Activated CD4-positive, CD25-positive, alpha-beta regulatory T cell treated with anti-CD3 and anti-CD28 coated beads, Interleukin-2, amount 50 U/mL, for 16 hours (primary cell): Measurements from ENCODE around the gene SLC27A6.
"Not testable (repeated sequence)": the region's sequence is repeated elsewhere in the genome, so short reads cannot be mapped to it uniquely, and the experiment has no call there.

ENCODE experiments used
- DNase-seq: peaks from one replicate; pipeline ENCODE4 v3.0.0-alpha.2; 2020; ENCODE audit warnings: low read depth, low spot score

The SLC27A6 gene, protein sequence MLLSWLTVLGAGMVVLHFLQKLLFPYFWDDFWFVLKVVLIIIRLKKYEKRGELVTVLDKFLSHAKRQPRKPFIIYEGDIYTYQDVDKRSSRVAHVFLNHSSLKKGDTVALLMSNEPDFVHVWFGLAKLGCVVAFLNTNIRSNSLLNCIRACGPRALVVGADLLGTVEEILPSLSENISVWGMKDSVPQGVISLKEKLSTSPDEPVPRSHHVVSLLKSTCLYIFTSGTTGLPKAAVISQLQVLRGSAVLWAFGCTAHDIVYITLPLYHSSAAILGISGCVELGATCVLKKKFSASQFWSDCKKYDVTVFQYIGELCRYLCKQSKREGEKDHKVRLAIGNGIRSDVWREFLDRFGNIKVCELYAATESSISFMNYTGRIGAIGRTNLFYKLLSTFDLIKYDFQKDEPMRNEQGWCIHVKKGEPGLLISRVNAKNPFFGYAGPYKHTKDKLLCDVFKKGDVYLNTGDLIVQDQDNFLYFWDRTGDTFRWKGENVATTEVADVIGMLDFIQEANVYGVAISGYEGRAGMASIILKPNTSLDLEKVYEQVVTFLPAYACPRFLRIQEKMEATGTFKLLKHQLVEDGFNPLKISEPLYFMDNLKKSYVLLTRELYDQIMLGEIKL

DNA sequence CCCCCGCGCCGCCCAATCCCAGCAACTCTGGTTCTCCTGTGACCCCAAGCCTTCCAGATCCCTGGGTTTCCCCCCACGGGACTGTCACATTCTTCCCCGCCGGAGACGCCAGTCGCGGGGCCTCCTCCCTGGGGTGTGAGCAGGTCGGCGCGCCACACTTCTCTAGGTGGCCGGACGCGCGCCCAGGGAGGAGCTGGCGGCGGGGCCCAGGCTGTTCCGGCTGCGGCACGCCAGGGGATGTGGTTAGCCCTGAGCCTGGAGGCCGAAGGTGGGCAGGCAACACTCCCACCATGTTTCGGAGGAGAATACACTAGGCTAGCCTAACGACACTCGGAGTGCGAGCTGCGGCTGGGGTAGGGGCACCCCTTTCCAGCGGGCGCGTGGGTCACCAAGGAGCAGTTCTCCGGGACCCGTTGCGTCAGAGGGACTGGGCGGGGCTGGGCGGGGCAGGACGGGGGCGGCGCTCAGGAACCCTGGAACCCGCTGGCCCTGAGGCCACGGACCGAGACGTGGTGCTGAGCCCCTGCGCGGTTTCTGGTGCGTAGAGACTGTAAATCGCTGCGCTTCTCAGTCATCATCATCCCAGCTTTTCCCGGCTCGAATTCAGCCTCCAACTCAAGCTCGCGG, at the start of gene SLC27A6:
Gene SLC27A6, plus strand, starts transcription at position 478 of the 627 bp plus-strand sequence. CDS start 650 bp downstream, outside the sequence.
- DNase-seq, result no peak

DNA sequence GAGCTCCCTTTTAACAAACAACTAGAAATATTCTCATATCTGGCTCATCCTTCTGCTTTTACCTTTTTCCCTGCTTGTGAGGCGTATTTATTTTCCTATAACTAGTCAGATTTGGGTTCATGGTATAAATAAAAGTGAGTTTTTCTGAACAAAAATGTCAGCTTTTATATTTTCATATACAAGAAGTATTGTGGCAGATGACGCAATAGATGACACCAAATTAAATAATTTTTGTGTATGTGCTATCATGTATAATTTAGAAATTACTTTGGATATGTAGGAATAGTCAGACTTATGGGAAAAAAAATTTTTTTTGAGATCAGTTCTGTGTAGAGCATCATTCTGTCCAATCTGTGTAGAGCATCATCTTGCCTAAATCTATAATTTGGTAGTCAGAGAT, 45.7 kb upstream of the SLC27A6 start:
- no peak for DNase-seq

DNA sequence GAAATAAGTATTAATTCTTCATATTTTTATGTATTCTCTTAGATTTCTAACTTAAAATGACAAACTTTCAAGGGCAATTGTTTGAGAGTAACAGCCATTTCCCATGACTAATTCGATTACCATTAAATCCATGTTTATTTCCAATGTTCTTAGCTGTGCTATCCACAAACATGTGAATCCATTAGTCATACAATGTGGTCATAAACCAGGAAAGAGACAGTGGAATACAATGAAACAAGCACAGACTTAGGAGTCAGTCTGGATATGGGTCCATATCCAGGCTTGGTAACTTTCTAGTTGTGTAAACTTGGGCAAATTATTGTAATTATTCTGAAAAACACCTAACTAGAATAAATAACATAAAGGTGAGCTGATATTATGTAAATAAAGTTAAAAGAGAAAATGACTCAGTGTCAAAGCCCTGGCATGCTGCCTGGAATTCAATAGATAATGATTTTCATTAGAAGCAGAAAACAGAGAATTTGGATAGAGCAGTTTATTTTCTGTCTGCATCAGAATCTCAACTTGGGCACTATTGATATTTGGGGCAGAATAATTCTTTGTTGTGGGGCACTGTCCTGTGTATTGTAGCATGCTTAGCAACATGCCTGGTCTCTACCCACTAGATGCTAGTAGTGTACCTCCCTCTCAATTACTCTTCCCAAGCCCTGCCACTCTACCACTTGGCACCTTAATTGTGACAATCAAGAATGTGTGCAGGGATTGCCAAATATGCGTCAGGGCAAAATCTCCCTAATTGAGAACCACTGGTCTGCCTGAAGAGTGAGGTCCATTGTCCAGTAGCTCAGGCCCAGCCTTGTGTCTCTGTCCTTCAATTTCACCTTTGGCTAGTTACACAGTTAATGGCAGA, 44.7 kb upstream of the SLC27A6 start:
- DNase-seq, result no peak

DNA sequence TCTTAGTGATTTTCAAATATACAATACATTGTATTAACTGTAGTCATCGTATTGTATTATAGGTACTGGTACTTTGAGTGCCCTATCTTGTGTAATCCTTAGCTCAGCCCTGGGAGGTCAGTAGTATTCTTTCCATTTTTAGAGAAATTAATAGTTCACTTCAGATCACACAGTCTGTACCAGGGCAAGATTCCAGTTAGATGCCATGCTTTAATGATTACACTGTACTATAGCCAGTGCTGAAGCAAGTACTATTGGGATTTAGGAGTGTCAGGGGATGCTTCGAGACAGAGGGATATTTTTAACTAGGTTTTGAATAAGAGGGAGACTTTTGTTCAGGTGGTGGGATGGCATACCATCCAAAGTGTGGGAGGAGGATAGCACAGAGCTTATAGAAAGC, 41.0 kb upstream of the SLC27A6 start:
- DNase-seq, result no peak

DNA sequence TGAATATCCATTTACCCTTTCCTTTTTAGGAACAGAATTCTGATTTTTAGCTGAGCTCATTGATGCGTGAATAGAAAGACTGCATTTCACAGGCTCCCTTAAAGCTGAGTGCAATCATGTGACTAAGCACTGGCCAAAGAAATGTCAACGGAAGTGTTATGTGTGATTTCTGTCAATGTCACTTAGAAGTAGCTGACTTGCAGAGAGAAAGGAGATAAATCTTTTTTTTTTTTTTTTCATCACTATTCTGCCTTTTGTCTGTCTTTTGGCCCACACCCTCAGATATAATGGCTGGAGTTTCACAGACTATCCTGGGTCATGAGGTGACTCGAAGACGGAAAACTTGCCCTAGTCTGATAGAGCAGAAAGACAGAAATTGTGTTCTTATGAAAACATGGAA, 39.3 kb upstream of the SLC27A6 start:
- DNase-seq, result no peak

DNA sequence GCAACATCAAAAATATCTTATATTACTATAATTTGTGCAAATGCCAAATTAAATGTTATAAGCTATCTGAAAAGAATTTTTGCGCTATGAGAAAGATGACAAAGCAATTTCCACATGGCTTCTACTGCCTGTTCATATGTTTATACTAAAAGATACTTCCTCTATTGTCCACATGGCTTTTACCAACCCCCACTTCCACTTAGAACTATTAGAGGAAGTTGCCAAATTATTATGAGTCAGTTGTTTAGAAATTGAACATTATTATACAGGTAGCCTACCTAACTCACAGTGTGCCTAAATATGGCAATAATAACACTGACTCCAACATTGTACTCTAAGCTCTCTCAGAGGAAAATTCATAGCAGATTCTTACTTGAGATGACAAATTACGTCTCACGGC, 37.6 kb upstream of the SLC27A6 start:
- no peak for DNase-seq

DNA sequence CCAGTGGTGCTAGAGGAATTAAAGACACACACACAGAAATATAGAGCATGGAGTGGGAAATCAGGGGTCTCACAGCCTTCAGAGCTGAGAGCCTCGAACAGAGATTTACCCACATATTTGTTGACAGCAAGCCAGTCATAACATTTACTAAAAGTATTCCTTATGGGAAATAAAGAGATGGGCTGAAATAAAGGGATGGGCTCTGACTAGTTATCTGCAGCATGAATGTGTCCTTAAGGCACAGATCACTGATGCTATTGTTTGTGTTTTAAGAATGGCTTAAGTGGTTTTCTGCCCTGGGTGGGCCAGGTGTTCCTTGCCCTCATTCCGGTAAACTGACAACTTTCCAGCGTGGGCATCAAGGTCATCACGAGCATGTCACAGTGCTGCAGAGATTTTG, 33.1 kb upstream of the SLC27A6 start:
- DNase-seq, result not testable (repeated sequence)

DNA sequence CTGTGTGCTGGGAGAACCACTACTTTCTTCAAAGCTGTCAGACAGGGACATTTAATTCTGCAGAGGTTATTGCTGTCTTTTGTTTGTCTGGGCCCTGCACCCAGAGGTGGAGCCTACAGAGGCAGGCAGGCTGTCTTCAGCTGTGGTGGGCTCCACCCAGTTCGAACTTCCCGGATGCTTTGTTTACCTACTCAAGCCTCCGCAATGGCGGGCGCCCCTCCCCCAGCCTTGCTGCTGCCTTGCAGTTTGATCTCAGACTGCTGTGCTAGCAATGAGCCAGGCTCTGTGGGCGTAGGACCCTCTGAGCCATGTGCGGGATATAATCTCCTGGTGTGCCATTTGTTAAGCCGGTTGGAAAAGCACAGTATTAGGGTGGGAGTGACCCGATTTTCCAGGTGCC, 22.2 kb upstream of the SLC27A6 start:
- not testable (repeated sequence) for DNase-seq

DNA sequence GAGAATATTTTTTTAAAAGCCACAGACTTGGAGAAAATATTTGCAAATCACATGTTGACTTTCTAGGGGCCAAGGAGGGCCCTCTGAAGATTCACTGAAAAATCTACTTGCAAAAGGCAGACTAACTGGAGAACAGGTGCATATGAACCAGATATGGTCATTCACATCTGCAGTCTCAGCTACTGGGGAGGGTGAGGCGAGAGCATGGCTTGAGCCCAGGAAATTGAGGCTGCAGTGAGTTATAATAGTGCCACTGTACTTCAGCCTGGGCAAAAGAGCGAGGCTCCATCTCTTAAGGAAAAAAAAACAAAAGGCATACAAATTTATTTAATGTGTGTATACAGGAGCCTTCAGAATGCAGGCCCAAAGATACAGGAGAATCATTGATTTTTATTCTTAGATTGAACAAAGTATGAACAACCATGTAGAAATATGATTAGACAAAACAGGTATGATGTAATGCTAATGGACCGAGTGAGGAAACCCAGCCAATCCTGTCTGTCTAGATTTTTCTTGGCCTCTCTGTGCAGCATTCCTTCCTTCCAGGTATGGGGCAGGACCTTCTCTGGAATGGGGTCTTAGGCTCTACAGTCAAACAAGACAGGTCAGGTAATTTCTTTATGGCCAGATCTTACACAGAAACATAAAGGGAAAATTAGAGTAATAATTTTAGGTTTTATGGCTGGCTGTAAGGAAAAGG, 15.3 kb upstream of the SLC27A6 start:
- no peak for DNase-seq

DNA sequence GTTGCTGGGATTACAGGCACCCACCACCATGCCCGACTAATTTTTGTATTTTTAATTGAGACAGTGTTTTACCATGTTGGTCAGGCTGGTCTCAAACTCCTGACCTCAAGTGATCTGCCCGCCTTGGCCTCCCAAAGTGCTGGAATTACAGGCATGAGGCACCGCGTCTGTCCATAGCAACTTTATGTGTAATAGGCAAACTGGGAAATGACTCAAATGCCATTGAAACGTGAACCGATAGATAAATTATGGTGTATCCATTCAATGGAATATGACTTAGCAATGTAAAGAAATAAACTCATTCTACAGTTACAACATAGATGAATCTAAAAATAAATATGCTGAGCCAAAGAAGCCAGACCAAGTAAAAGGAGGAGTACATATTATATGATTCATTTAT, 14.0 kb upstream of the SLC27A6 start:
- DNase-seq, result not testable (repeated sequence)

DNA sequence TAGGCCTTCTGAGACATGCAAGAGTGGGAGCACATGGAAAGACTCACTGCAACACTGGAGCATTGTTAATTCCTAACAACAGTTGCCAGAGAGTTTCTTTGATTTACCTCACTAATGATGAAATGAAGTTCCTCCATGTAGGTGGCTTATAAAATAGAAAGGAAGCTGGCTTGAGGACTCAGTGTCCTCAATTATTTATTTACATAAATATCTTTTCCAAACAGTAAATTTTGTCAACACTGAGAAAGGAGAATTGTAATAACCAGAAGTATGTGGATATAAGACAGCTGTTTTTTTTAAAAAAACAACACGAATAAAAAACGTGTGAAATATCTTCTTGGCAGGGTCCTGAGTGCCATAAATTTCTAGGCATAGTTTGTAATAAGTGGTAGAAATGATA, 9.1 kb upstream of the SLC27A6 start:
- DNase-seq, result no peak

DNA sequence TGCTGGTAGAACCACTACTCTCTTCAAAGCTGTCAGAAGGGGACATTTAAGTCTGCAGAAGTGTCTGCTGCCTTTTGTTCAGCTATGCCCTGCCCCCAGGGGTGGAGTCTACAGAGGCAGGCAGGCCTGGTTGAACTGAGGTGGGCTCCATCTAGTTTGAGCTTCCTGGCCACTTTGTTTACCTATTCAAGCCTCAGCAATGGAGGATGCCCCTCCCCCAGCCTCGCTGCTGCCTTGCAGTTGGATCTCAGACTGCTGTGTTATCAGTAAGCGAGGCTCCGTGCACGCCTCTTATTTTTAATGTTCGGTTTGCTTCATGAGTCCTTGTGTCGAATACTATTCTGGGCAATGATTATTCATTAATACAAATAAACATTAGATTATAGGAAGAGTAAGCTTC, 3.1 kb upstream of the SLC27A6 start:
- DNase-seq, result no peak

DNA sequence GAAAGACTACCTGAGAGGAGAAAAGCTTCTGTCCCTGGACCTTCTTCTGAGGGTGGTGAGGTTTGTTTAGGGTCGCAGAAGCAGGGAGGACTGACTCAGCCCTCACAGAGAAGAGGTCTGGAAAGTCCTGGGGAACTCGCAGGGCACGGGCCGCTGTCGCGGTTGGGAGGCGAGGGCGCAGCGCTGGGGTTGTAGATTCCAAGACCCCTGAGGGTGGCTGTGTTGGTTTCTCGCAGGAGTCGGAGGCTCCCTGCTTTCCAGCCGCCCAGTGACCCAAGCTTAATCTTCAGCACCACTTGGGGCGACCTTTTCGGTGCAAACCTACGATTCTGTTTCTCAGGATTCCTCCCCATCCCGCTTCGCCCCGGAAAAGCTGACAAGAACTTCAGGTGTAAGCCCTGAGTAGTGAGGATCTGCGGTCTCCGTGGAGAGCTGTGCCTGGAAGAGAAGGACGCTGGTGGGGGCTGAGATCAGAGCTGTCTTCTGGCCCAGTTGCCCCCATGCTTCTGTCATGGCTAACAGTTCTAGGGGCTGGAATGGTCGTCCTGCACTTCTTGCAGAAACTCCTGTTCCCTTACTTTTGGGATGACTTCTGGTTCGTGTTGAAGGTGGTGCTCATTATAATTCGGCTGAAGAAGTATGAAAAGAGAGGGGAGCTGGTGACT, 482 bp downstream of the SLC27A6 start:
- no peak for DNase-seq

DNA sequence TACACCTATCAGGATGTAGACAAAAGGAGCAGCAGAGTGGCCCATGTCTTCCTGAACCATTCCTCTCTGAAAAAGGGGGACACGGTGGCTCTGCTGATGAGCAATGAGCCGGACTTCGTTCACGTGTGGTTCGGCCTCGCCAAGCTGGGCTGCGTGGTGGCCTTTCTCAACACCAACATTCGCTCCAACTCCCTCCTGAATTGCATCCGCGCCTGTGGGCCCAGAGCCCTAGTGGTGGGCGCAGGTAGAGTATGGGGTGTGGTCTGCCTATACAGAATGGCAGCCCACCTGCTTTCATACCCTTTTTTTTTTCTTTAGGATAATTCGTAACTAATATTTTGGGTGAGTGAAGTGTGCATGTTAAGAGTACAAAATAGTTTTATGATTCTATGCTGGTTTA, 1.1 kb downstream of the SLC27A6 start:
- no peak for DNase-seq

DNA sequence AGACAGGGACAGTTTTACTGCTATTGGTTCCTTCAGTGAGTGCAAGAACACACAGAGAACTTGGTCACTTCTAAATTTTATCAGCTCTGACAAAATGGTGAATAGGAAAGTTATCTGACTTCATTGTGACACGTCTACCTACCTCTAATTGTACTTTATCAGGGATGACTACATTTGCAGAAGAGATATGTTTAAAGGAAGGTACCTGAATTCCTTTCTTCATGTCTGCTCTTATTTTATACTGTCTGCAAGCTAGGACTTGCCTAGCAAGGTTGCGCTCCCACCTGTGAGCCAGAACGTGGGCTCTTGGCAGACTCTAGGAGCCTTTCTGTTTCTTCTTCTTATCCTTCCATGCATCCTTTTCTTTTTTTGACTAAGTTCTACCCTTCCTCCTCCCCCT, 1.6 kb downstream of the SLC27A6 start:
- DNase-seq, result no peak

DNA sequence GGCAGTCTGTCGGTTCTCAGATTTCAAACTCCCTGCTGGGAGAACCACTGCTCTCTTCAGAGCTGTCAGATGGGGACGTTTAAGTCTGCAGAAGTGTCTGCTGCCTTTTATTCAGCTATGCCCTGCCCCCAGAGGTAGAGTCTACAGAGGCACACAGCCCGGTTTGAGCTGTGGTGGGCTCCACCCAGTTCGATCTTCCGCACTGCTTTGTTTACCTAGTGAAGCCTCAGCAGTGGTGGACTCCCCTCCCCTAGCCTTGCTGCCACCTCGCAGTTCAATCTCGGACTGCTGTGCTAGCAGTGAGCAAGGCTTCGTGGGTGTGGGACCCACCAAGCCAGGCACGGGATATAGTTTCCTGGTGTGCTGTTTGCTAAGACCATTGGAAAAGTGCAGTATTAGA, 8.0 kb downstream of the SLC27A6 start:
- DNase-seq, result no peak

DNA sequence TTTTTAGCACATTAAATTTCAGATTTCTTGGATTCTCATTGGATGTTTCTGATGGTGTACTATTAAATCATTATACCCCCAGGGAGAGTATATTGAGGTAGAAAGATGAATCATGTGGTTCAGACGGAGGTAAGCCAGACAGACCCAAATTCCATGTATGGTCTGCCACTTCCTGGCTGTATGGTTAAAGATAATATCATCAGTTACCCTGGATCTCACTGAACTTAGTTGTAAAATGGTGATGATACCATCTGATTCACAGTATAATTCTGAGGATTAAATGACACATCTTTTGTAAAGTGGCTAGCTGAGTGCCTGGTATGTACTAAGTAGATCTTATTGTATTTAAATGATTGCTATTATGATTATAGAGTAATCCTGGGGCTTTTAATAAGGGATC, 9.3 kb downstream of the SLC27A6 start:
- no peak for DNase-seq

DNA sequence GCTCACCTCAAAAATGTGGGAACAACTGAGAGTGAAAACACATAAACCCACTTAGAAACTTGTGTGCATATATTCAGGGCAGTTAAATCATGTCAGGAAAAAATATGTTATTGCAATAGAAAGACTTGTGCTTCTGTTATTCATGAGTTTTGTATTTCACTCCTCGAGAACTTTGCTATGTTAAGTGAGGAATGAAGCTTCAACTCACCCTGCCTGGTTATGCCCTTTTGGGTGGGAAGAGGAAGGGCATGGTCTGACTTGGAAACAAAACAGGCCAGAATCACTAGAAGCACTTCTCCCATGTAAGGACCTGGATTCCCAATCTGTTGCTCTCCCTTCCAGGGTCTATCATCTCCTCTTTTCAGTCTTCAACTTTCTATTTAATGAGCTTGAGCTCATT, 14.5 kb downstream of the SLC27A6 start:
- DNase-seq, result no peak

DNA sequence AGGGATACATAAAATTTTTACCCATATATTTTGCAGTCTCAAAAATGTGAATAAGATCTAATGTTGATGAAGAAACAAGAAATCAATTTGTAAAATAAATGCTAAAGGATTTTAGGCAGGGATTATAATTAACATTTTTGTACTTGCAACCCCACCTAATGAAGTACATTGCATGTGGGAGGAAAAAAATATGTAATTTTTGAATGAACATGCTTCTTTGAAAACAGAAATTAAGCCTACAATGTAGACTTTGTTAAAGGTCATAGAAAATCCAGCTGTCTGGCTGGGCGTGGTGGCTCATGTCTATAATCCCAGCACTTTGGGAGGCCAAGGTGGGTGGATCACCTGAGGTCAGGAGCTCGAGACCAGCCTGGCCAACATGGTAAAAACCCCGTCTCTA, 15.6 kb downstream of the SLC27A6 start:
- DNase-seq, result no peak

DNA sequence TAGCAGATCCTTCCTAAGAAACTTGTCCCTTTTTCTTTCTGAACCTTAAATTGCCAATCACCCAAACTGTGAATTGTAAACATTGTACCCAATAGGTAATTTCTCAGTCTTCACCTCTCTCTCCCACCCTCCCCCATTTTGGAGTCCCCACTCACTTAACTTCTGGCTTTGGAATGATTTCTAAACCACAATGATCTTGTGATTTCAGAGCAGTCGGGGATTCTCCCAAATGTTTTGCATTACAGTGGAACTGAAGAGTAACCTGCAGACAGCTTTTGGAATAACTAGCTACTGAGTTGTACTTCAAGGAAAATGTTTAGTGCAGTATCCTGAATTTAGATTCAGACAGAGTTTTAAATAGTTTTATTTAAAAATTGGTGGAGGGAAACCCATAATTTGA, 19.2 kb downstream of the SLC27A6 start:
- no peak for DNase-seq

DNA sequence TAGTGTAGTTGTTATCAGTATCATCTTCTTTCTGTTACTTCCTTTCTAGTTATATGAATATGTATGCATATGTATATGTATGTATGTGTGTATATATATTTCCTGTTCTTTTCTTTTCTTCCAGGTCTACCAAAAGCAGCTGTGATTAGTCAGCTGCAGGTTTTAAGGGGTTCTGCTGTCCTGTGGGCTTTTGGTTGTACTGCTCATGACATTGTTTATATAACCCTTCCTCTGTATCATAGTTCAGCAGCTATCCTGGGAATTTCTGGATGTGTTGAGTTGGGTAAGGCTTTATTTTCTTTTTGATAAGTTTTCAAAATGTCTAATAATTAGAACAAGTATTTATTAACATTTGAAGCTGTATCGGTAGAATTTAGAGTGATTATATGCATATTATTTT, 23.2 kb downstream of the SLC27A6 start:
- DNase-seq, result no peak
